Activated CD8-positive, alpha-beta memory T cell treated with anti-CD3 and anti-CD28 coated beads, Interleukin-2, amount 50 U/mL, for 24 hours (primary cell): Measurements from ENCODE around the gene LRRN4.

ENCODE experiments used
- DNase-seq: peaks from one replicate; pipeline ENCODE4 v3.0.0-alpha.2; 2020; ENCODE audit errors: extremely low read depth

Gene LRRN4

GRCh38 chr20:6053776-6054688 is at the start of gene LRRN4:
Gene LRRN4, minus strand, starts transcription at chr20:6054060. Its CDS starts 1,261 bp downstream, at chr20:6052799.
- no peak for DNase-seq

- DNase-seq, result no peak
Measured at GRCh38 chr20:6103301-6103700, 49.4 kb upstream of the LRRN4 start.

- DNase-seq, result no peak
Measured at GRCh38 chr20:6101346-6101745, 47.5 kb upstream of the LRRN4 start.

GRCh38 chr20:6100246-6100645 is 46.4 kb upstream of the LRRN4 start:
- no peak for DNase-seq

GRCh38 chr20:6099819-6100218 is 46.0 kb upstream of the LRRN4 start:
- no peak for DNase-seq

GRCh38 chr20:6095409-6095808 is 41.5 kb upstream of the LRRN4 start:
- no peak for DNase-seq

GRCh38 chr20:6094565-6094964 is 40.7 kb upstream of the LRRN4 start:
- no peak for DNase-seq

GRCh38 chr20:6094063-6094462 is 40.2 kb upstream of the LRRN4 start:
- no peak for DNase-seq

- no peak for DNase-seq
Measured at GRCh38 chr20:6091661-6092060, 37.8 kb upstream of the LRRN4 start.

GRCh38 chr20:6086868-6087267 is 33.0 kb upstream of the LRRN4 start:
- no peak for DNase-seq

- no peak for DNase-seq
Measured at GRCh38 chr20:6083926-6084325, 30.1 kb upstream of the LRRN4 start.

- DNase-seq, result no peak
Measured at GRCh38 chr20:6081236-6081635, 27.4 kb upstream of the LRRN4 start.

- no peak for DNase-seq
Measured at GRCh38 chr20:6079016-6079415, 25.2 kb upstream of the LRRN4 start.

GRCh38 chr20:6075428-6076219 is 21.8 kb upstream of the LRRN4 start:
- no peak for DNase-seq

- no peak for DNase-seq
Measured at GRCh38 chr20:6074784-6075183, 20.9 kb upstream of the LRRN4 start.

GRCh38 chr20:6074145-6074561 is 20.3 kb upstream of the LRRN4 start:
- DNase-seq, result no peak

GRCh38 chr20:6070829-6071695 is 17.2 kb upstream of the LRRN4 start:
- DNase-seq, result no peak

- no peak for DNase-seq
Measured at GRCh38 chr20:6069669-6070068, 15.8 kb upstream of the LRRN4 start.

GRCh38 chr20:6067763-6068318 is 14.0 kb upstream of the LRRN4 start:
- DNase-seq, result no peak

- no peak for DNase-seq
Measured at GRCh38 chr20:6066582-6066981, 12.7 kb upstream of the LRRN4 start.

GRCh38 chr20:6061544-6061943 is 7.7 kb upstream of the LRRN4 start:
- no peak for DNase-seq

- no peak for DNase-seq
Measured at GRCh38 chr20:6060213-6060612, 6.4 kb upstream of the LRRN4 start.
